ENCODE data around the gene ASB18. TPM values are rescaled to one million over a fixed set of nuclear protein-coding genes. Genes with fewer than 3 reads are reported as not detected.

ASB18 gene
- total RNA-seq, 4 donors from 2014 or later: not detected

DNA sequence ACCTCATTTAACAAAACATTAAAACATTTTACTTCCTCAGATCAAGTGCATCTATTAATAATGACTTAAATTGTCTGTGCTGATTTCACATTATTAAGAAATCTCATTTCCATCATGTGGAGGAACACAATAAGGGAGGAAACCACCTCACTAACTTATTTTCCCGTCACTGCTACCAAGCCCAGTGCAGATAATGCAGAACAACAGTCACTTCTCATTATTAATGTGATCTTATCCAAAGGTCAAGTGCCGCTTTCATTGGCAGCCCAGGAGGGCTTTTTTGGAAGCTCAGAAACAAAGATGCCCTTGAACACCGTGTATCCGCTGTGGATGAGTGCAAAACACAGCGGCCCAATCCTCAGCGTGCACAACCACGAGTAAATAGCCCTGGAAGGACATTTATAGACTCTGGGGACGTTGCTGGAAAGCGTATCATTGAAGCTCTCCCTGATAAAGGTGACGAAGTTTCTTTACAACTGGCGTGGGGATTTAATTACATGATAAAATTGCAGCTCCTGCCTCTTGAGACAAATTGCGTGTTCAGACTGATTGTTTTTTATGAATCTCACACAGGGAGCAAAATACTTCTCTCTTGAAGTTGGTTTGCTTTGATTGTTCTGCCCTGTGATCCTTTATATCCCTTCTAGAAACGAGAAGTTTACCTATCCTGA is 13.2 kb downstream of the ASB18 start:
- H3K4me3 ChIP-seq: no peak overlapping the region
- H3K4me1 ChIP-seq: no peaks in the 10 kb centered on the region
- TF ChIP-seq, protein P1, sequence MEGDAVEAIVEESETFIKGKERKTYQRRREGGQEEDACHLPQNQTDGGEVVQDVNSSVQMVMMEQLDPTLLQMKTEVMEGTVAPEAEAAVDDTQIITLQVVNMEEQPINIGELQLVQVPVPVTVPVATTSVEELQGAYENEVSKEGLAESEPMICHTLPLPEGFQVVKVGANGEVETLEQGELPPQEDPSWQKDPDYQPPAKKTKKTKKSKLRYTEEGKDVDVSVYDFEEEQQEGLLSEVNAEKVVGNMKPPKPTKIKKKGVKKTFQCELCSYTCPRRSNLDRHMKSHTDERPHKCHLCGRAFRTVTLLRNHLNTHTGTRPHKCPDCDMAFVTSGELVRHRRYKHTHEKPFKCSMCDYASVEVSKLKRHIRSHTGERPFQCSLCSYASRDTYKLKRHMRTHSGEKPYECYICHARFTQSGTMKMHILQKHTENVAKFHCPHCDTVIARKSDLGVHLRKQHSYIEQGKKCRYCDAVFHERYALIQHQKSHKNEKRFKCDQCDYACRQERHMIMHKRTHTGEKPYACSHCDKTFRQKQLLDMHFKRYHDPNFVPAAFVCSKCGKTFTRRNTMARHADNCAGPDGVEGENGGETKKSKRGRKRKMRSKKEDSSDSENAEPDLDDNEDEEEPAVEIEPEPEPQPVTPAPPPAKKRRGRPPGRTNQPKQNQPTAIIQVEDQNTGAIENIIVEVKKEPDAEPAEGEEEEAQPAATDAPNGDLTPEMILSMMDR (IDR thresholded peaks at IDR 0.05): no peak
- TF ChIP-seq POLR2A (IDR thresholded peaks at IDR 0.05): no peak
- no peaks in the 10 kb centered on the region for H3K9me3 ChIP-seq
- no peaks in the 10 kb centered on the region for H3K36me3 ChIP-seq
- intact Hi-C loops (cut with DNase I; ENCODE audit: low total_unique reads): no loop called here
- DNase-seq: no peak
- no peak overlapping the region for H3K27ac ChIP-seq
- H3K27me3 ChIP-seq: no peaks in the 10 kb centered on the region

DNA sequence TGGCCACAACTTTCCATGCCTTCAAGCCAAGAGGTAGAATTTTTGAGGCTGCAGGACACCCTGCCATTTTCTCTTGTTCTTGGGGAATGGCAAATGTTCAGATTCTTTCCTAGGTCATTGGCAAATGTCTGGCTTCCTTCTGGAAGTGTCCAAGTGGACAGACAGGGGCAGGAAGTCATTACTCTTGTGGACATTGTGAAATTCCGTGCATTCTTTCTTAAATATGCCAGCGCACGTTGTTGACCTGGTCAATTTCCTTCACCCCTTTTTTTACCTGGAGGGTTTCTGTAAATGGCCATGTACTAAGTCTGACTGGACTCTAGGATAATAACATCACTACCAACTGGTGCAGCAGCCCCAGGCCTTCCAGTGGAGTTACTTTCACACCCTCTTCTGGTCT is 13.9 kb downstream of the ASB18 start:
- no peaks in the 10 kb centered on the region for H3K27me3 ChIP-seq
- DNase-seq: no peak
- intact Hi-C loops (cut with DNase I; ENCODE audit: low total_unique reads): no loop called here
- no peaks in the 10 kb centered on the region for H3K36me3 ChIP-seq
- no peak for TF ChIP-seq POLR2A (IDR thresholded peaks at IDR 0.05)
- TF ChIP-seq, protein P1 (IDR thresholded peaks at IDR 0.05): no peak
- H3K4me1 ChIP-seq: no peaks in the 10 kb centered on the region
- no peaks in the 10 kb centered on the region for H3K9me3 ChIP-seq
- no peak overlapping the region for H3K27ac ChIP-seq
- no peak overlapping the region for H3K4me3 ChIP-seq

DNA sequence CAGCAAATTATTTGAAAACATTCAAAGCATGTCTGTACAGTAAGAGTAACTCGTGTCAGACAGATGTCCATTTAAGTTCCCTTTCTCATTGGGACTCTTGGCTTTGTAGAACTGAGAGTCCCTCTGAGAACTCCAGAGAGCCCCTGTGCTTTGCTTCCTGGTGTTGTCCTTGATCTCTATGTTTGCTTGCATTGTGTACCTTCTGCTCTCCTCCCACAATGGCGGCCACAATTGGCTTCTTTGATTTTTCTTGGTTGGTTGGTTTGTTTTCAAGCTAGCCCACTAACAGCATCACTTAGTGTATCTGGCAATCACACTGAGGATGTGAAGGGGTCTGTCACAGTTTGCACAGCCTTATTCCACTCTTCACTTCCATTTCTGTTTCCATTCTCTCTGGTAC is 15.1 kb downstream of the ASB18 start:
- Histone ChIP-seq H3K9me3 (no peaks in the 10 kb centered on the region), H3K4me1 (no peaks in the 10 kb centered on the region), H3K36me3 (no peaks in the 10 kb centered on the region), H3K4me3 (no peak overlapping the region), H3K27ac (no peak overlapping the region), H3K27me3 (no peaks in the 10 kb centered on the region)
- no peak for TF ChIP-seq POLR2A (IDR thresholded peaks at IDR 0.05)
- TF ChIP-seq, protein P1 (IDR thresholded peaks at IDR 0.05): no peak
- intact Hi-C loops (cut with DNase I; ENCODE audit: low total_unique reads): no loop called here
- no peak for DNase-seq

DNA sequence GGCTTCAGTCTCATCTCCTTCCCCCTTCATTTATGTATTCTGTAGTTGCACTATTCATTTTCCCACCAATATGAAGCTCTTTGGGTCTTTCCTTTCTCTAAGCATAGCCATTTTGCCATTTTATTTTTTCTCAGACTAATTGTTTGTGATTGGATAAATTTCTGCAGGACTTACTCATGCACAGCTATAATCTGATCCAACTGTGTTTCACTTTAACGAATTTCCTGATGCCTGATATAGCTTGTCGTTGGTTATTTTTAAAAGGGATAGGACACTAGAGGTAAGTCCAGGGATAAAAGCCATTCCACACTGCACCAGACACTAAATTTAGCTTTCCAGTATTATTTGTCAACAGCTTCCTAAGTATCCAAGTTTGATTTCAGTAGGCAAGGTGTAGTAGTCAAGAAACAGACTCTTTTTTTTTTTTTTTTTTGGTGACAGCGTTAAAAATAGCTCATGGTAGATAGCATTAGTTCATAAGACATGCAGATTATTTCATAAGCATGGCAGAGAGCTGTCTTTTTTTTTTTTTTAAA is 17.4 kb downstream of the ASB18 start:
- no peak for TF ChIP-seq POLR2A (IDR thresholded peaks at IDR 0.05)
- TF ChIP-seq, protein P1 (IDR thresholded peaks at IDR 0.05): no peak
- intact Hi-C loops (cut with DNase I; ENCODE audit: low total_unique reads): no loop called here

DNA sequence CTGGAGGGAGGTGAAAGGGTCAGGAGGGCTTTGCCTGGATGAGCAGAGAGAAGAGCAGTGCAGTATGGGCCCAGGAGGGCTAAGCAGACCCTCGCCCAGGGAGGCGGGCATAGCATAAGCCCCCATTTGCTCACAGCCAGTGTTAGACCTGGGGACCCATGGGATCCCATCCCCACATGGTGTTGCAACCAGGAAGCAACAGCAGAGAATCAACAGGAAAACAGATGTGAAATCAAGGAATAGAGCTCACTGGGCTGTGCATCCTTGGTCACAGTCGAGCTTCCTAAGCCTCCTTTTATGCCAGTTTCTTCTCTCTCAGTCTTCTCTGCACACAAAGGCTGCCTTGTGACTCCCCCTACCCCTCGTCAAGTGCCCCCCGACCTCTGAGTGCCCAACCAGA is 19.9 kb downstream of the ASB18 start:
- Histone ChIP-seq H3K27me3 (no peaks in the 10 kb centered on the region), H3K4me3 (no peak overlapping the region), H3K4me1 (no peaks in the 10 kb centered on the region), H3K27ac (no peak overlapping the region), H3K9me3 (no peaks in the 10 kb centered on the region), H3K36me3 (no peaks in the 10 kb centered on the region)
- no peak for DNase-seq
- intact Hi-C loops (cut with DNase I; ENCODE audit: low total_unique reads): no loop called here
- no peak for TF ChIP-seq POLR2A (IDR thresholded peaks at IDR 0.05)
- TF ChIP-seq, protein P1 (IDR thresholded peaks at IDR 0.05): no peak

More for the DNA sequence above, 17.4 kb downstream of the ASB18 start:
- no peaks in the 10 kb centered on the region for H3K9me3 ChIP-seq
- H3K27me3 ChIP-seq: no peaks in the 10 kb centered on the region
- no peak overlapping the region for H3K4me3 ChIP-seq
- no peaks in the 10 kb centered on the region for H3K4me1 ChIP-seq
- DNase-seq: no peak
- H3K27ac ChIP-seq: no peak overlapping the region
- H3K36me3 ChIP-seq: no peaks in the 10 kb centered on the region

Measured in uterus (tissue), 4 donors.